ENCODE results near the gene PBLD.
"Not testable (repeated sequence)": the region's sequence is repeated elsewhere in the genome, so short reads cannot be mapped to it uniquely, and the experiment has no call there.

- TF ChIP-seq CTCF, POLR2A (IDR thresholded peaks at IDR 0.05): not testable (repeated sequence)
These were observed 53.6 kb downstream of the PBLD start for GRCh38 chr10:68278906-68279753.
